ENCODE data around the gene MTMR6. TPM values are rescaled to one million over a fixed set of nuclear protein-coding genes. Genes with fewer than 3 reads are reported as not detected.

MTMR6 gene
- total RNA-seq, 3 donors from 2014 or later: 15.5 to 17.7 (median 16.2) TPM

Other genes with a start within 250 kb of the MTMR6 start
- under 1 TPM; 0.32 to 0.38 (median 0.38) TPM for gene PABPC3, start 191.4 kb downstream of the MTMR6 start, total RNA-seq
- not detected for gene AMER2, start 115.2 kb downstream of the MTMR6 start, total RNA-seq
- gene NUP58, start 14.1 kb upstream of the MTMR6 start, total RNA-seq: 100 to 1,000 TPM; 139 to 149 (median 144) TPM
- under 1 TPM; 0.22 to 0.56 (median 0.50) TPM for gene ATP8A2, start 84.5 kb upstream of the MTMR6 start, total RNA-seq